GM21526 (cell line): Measurements from ENCODE around the gene VCAN.

Experiments
- ATAC-seq: cut with Tn5 transposase; IDR thresholded peaks from one replicate; pipeline ENCODE4 v1.9.1; 2021; ENCODE audit warnings: moderate library complexity; ENCODE audit not compliant: unreplicated experiment, low FRiP score

The VCAN gene

GRCh38 chr5:83559118-83559785, 87.7 kb downstream of the VCAN start:
- no peak for ATAC-seq

GRCh38 chr5:83562071-83562606, 90.6 kb downstream of the VCAN start:
- ATAC-seq = no peak

GRCh38 chr5:83562791-83563557, 91.4 kb downstream of the VCAN start:
- ATAC-seq = no peak

GRCh38 chr5:83563631-83564030, 92.1 kb downstream of the VCAN start:
- ATAC-seq = no peak

GRCh38 chr5:83564069-83564749, 92.7 kb downstream of the VCAN start:
- ATAC-seq = peak; percentile 76

GRCh38 chr5:83567741-83568140, 96.2 kb downstream of the VCAN start:
- ATAC-seq = no peak

- ATAC-seq = no peak
These were observed 96.6 kb downstream of the VCAN start for GRCh38 chr5:83568186-83568585.

GRCh38 chr5:83570916-83571315, 99.4 kb downstream of the VCAN start:
- ATAC-seq = no peak

- no peak for ATAC-seq
These were observed 100.7 kb downstream of the VCAN start for GRCh38 chr5:83572271-83572670.

- no peak for ATAC-seq
These were observed 104.8 kb downstream of the VCAN start for GRCh38 chr5:83576341-83576740.

- no peak for ATAC-seq
These were observed 105.6 kb downstream of the VCAN start for GRCh38 chr5:83577036-83577636.

GRCh38 chr5:83583859-83584258, 112.3 kb downstream of the VCAN start:
- ATAC-seq = no peak

- ATAC-seq = no peak
These were observed 115.6 kb downstream of the VCAN start for GRCh38 chr5:83586874-83587776.

GRCh38 chr5:83589786-83590185, 118.2 kb downstream of the VCAN start:
- ATAC-seq = no peak

GRCh38 chr5:83590966-83591365, 119.4 kb downstream of the VCAN start:
- no peak for ATAC-seq

GRCh38 chr5:83595217-83595616, 123.7 kb downstream of the VCAN start:
- no peak for ATAC-seq

GRCh38 chr5:83608122-83608521, 136.6 kb downstream of the VCAN start:
- ATAC-seq = peak; percentile 81

- ATAC-seq = no peak
These were observed 143.3 kb downstream of the VCAN start for GRCh38 chr5:83614841-83615240.

- no peak for ATAC-seq
These were observed 156.8 kb downstream of the VCAN start for GRCh38 chr5:83628360-83628759.
